GM12878 (cell line): ENCODE measurements around the gene ITPRIP. TPM values are rescaled to one million over a fixed set of nuclear protein-coding genes. Genes with fewer than 3 reads are reported as not detected.

Source experiments
- ATAC-seq: fragments of 200-7000 bp; cut with Tn5 transposase; 3 replicates; pipeline ENCODE4 v1.9.1; 2020; ENCODE audit warnings: mild to moderate bottlenecking, moderate library complexity
- BruUV-seq: library from RNA; stranded (reverse); fragments of 400-500 nt; replicated peaks from 2 replicates; lab custom pipeline; 2021; lab: Mats Ljungman, UMichigan
- CTCF ChIA-PET: fragments of 300-600 bp; sonication (Branson Sonifier 250); formaldehyde crosslinking; extraction: SDS; loops from one replicate; lab custom pipeline; 2021; ENCODE audit warnings: inconsistent platforms; lab: Yijun Ruan, JAX
- POLR2A ChIA-PET: fragments of 350-600 bp; formaldehyde crosslinking; extraction: SDS; loops from one replicate; lab custom pipeline; 2021; ENCODE audit warnings: inconsistent platforms; lab: Charles Lee
- RAD21 ChIA-PET: fragments of 300-600 bp; sonication (Branson Sonifier 250); formaldehyde crosslinking; loops from one replicate; lab custom pipeline; 2023; ENCODE audit warnings: antibody characterized with exemption; ENCODE audit not compliant: unreplicated experiment; lab: Charles Lee
- SMC1A ChIA-PET: fragments of 300-600 bp; sonication (Branson Sonifier 250); formaldehyde crosslinking; loops from one replicate; lab custom pipeline; 2023; ENCODE audit not compliant: unreplicated experiment, uncharacterized antibody; lab: Charles Lee
- DNase-seq: peaks from one replicate; pipeline ENCODE4 v3.0.0-alpha.2; 2011; ENCODE audit warnings: low read depth, low spot score
- FAIRE-seq: peaks from 3 replicates; lab custom pipeline; 2011; peaks lifted over from hg19 to GRCh38; lab: Jason Lieb, UNC
- H2AFZ ChIP-seq: 2 replicates; pipeline ENCODE4 v1.6.0; 2011; ENCODE audit warnings: low read depth, low read length, control low read depth; ENCODE audit not compliant: control insufficient read depth
- H3K27ac ChIP-seq: 2 replicates; pipeline ENCODE4 v1.5.1; 2011; ENCODE audit warnings: control low read depth; ENCODE audit not compliant: control insufficient read depth, insufficient read depth
- H3K27me3 ChIP-seq, 2 experiments: replicated peaks in 1 of 2; 2 replicates each; pipeline versions ENCODE4 v1.6.0 to v1.6.1; 2011; ENCODE audit warnings: low read length in 1 of 2; ENCODE audit not compliant: control insufficient read depth in 2 of 2, insufficient read depth in 2 of 2
- H3K36me3 ChIP-seq, 2 experiments: 2 replicates each; pipeline ENCODE4 v1.5.1; 2011; ENCODE audit warnings: low read length in 1 of 2; ENCODE audit not compliant: control insufficient read depth in 2 of 2, insufficient read depth in 2 of 2
- H3K4me1 ChIP-seq: 2 replicates; pipeline ENCODE4 v1.6.1; 2011; ENCODE audit warnings: mild to moderate bottlenecking, low read length, moderate library complexity, mixed read lengths; ENCODE audit not compliant: control insufficient read depth, insufficient read depth
- H3K4me2 ChIP-seq: 2 replicates; pipeline ENCODE4 v1.6.0; 2011; ENCODE audit warnings: control low read depth; ENCODE audit not compliant: control insufficient read depth, insufficient read depth
- H3K4me3 ChIP-seq: fragments of 200-600 bp; sonication (generic); 2 replicates; pipeline ENCODE4 v1.5.1; 2016
- H3K79me2 ChIP-seq: 2 replicates; pipeline ENCODE4 v1.6.0; 2011; ENCODE audit warnings: low read length; ENCODE audit not compliant: control insufficient read depth, insufficient read depth
- H3K9ac ChIP-seq: 2 replicates; pipeline ENCODE4 v1.8.0; 2011; ENCODE audit warnings: low read length, control low read depth, mixed read lengths; ENCODE audit not compliant: control insufficient read depth, insufficient read depth
- H3K9me3 ChIP-seq: replicated peaks from 3 replicates; pipeline ENCODE4 v1.5.1; 2011; ENCODE audit warnings: mild to moderate bottlenecking, low read length; ENCODE audit not compliant: control insufficient read depth, insufficient read depth
- H4K20me1 ChIP-seq: 2 replicates; pipeline ENCODE4 v1.6.0; 2011; ENCODE audit not compliant: control insufficient read depth, insufficient read depth
- E2F4 ChIP-seq: IDR thresholded peaks from 2 replicates; pipeline ENCODE4 v1.6.1; 2012; ENCODE audit warnings: low read depth, low read length, improper control_type of control experiment
- EGR1 ChIP-seq, 2 experiments: IDR thresholded peaks; 1 replicate in 1 of 2; 2 replicates in 1 of 2; pipeline ENCODE4 v1.6.1; 2011 to 2012; ENCODE audit warnings: low read depth in 2 of 2, low read length in 2 of 2, borderline replicate concordance in 1 of 2, mild to moderate bottlenecking in 1 of 2, moderate library complexity in 1 of 2
- FOXK2 ChIP-seq: fragments of 450-650 bp; IDR thresholded peaks from 2 replicates; pipeline ENCODE4 v1.6.1; 2017; ENCODE audit warnings: mild to moderate bottlenecking, moderate library complexity
- HCFC1 ChIP-seq: fragments of 150-350 bp; IDR thresholded peaks from 2 replicates; pipeline ENCODE4 v1.6.1; 2014; ENCODE audit warnings: low read length
- LARP7 ChIP-seq: fragments of 450-650 bp; IDR thresholded peaks from 2 replicates; pipeline ENCODE4 v1.6.1; 2017; ENCODE audit warnings: mild to moderate bottlenecking
- PML ChIP-seq: IDR thresholded peaks from 2 replicates; pipeline ENCODE4 v1.6.1; 2012; ENCODE audit warnings: low read length, inconsistent platforms
- POLR2AphosphoS2 ChIP-seq: IDR thresholded peaks from 2 replicates; pipeline ENCODE4 v1.6.1; 2011; ENCODE audit warnings: low read depth, mild to moderate bottlenecking, low read length, improper control_type of control experiment, moderate library complexity
- SIN3A ChIP-seq: IDR thresholded peaks from 2 replicates; pipeline ENCODE4 v1.6.1; 2012; ENCODE audit warnings: low read depth, low read length, improper control_type of control experiment
- SP1 ChIP-seq: IDR thresholded peaks from one replicate; pipeline ENCODE4 v1.6.1; 2011; ENCODE audit warnings: low read depth, low read length
- ZNF384 ChIP-seq: IDR thresholded peaks from 2 replicates; pipeline ENCODE4 v1.6.1; 2012; ENCODE audit warnings: low read depth, mild to moderate bottlenecking, low read length, improper control_type of control experiment, borderline replicate concordance
- ZSCAN29 ChIP-seq: fragments of 450-650 bp; IDR thresholded peaks from 2 replicates; pipeline ENCODE4 v1.6.1; 2017; ENCODE audit warnings: mild to moderate bottlenecking, moderate library complexity
- WGBS: methylation state at CpG from one replicate; pipeline ENCODE4 v1.1.6; 2016; ENCODE audit warnings: low lambda C conversion rate; ENCODE audit not compliant: insufficient replicate concordance, insufficient coverage; ENCODE audit errors: missing lambda C conversion rate; 5-methylcytosine and 5-hydroxymethylcytosine counted together
- in situ Hi-C: fragments of 300-500 bp; cut with MboI; formaldehyde crosslinking; loops from 9 replicates; pipeline ENCODE4 v1.14.3; 2018; ENCODE audit warnings: mixed read lengths
- intact Hi-C: fragments of 100-400 bp; cut with micrococcal nuclease; formaldehyde crosslinking; loops from one replicate; pipeline ENCODE4 v1.14.2; 2022; ENCODE audit not compliant: unreplicated experiment
- polyA plus RNA-seq, 11 experiments: library from polyadenylated mRNA; depleted of rRNA in 4 of 11; unstranded in 6 of 11; stranded (reverse) in 5 of 11; fragments of >200 nt; fragmentation: Nextera tagmentation in 4 of 11; fragmentation: Illumina TruSeq in 1 of 11; extraction: Ambion mirVana in 4 of 11; extraction: Trizol in 1 of 11; gene quantifications; 1 replicate in 1 of 11; 2 replicates in 10 of 11; pipeline versions ENCODE4 v1.2.1 to v1.2.3, GENCODE V29; 2011 to 2016; ENCODE audit warnings: inconsistent platforms in 2 of 11, missing spikeins in 2 of 11, low read depth in 1 of 11
- total RNA-seq, 4 experiments: library from RNA; depleted of rRNA in 3 of 4; stranded (reverse); fragments of >200 nt in 3 of 4; fragmentation: Illumina TruSeq in 1 of 4; extraction: Trizol in 1 of 4; gene quantifications; 2 replicates each; pipeline versions ENCODE4 v1.2.1 to v1.2.3, GENCODE V29; 2013 to 2021
- TF ChIP-seq, protein P1 (sequence below): IDR thresholded peaks from 2 replicates; pipeline ENCODE4 v1.6.1; 2012; ENCODE audit warnings: mild to moderate bottlenecking, low read depth, low read length

ITPRIP gene
- total and polyA plus RNA-seq, 10 of the 15 experiments (the other 5 are each of a cell fraction or from before 2014, with no cell fraction given), result 0.82 to 10.4 (median 5.9) TPM

DNA sequence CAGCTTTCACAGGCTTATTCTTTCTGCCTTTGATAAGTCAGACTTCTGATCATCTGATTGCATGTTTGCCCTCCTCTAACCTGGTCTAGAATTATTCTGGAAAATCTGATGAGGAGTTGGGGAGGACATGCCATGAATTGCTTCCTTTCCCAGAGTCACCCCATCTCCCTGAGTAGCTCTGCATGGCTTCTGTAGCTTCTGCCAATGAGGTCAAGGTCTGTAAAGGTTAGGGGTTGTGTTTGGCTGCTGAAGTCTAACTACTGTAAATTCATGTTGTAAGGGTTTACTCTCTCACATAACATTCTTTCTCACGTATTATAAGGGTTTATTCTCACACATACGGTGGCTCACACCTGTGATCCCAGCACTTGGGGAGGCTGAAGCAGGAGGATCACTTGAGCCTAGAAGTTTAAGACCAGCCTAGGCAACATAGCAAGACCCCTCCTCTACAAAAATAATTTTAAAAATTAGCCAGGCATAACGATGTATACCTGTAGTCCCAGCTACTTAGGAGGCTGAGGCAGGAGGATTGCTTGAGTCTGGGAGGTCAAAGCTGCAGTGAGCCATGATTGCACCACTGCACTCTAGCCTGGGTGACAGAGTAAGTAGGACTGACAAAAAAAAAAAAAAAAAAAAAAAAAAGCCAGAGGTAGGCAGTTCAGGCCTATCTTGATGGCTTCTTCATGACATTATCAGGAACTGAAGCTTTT, 58.6 kb downstream of the ITPRIP start:
- in situ Hi-C loops (no loop called here), intact Hi-C loops (no loop called here)
- no peak for TF ChIP-seq SP1
- TF ChIP-seq EGR1 (IDR thresholded peaks at IDR 0.05; ENCODE audit: borderline replicate concordance in 1 of 2, low read depth in 2 of 2, low read length in 2 of 2), result no peak
- TF ChIP-seq ZSCAN29, result no peak
- TF ChIP-seq LARP7, result no peak
- TF ChIP-seq E2F4, result no peak
- no peak for TF ChIP-seq PML
- TF ChIP-seq, protein P1, sequence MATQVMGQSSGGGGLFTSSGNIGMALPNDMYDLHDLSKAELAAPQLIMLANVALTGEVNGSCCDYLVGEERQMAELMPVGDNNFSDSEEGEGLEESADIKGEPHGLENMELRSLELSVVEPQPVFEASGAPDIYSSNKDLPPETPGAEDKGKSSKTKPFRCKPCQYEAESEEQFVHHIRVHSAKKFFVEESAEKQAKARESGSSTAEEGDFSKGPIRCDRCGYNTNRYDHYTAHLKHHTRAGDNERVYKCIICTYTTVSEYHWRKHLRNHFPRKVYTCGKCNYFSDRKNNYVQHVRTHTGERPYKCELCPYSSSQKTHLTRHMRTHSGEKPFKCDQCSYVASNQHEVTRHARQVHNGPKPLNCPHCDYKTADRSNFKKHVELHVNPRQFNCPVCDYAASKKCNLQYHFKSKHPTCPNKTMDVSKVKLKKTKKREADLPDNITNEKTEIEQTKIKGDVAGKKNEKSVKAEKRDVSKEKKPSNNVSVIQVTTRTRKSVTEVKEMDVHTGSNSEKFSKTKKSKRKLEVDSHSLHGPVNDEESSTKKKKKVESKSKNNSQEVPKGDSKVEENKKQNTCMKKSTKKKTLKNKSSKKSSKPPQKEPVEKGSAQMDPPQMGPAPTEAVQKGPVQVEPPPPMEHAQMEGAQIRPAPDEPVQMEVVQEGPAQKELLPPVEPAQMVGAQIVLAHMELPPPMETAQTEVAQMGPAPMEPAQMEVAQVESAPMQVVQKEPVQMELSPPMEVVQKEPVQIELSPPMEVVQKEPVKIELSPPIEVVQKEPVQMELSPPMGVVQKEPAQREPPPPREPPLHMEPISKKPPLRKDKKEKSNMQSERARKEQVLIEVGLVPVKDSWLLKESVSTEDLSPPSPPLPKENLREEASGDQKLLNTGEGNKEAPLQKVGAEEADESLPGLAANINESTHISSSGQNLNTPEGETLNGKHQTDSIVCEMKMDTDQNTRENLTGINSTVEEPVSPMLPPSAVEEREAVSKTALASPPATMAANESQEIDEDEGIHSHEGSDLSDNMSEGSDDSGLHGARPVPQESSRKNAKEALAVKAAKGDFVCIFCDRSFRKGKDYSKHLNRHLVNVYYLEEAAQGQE, result no peak
- TF ChIP-seq HCFC1, result no peak
- no peak for TF ChIP-seq POLR2AphosphoS2
- no peak for TF ChIP-seq ZNF384
- TF ChIP-seq SIN3A, result no peak
- TF ChIP-seq FOXK2, result no peak
- ChIA-PET CTCF (interaction anchor here (0.7 to 9.3 kb wide), 5 partner anchors 11 to 72 kb away, joined by 3 to 120 read pairs (median 11); no protein-coding TSS in a partner anchor), SMC1A (interaction anchor here (1.0 to 2.1 kb wide), 4 partner anchors 10 to 72 kb away, joined by 4 to 9 read pairs (median 4); no protein-coding TSS in a partner anchor), RAD21 (no interaction called here), POLR2A (no interaction called here)
- Histone ChIP-seq H3K4me3 (no peak overlapping the region), H3K27me3 (peaks cover 2 to 3% of the 10 kb centered on the region in 2 experiments; a peak in 3 of 4 replicates), H3K36me3 (no peaks in the 10 kb centered on the region), H3K79me2 (no peaks in the 10 kb centered on the region), H3K27ac (no peak overlapping the region), H4K20me1 (no peaks in the 10 kb centered on the region), H3K4me2 (no peak overlapping the region), H3K4me1 (no peaks in the 10 kb centered on the region), H3K9ac (no peak overlapping the region), H3K9me3 (no peaks in the 10 kb centered on the region), H2AFZ (no peak overlapping the region)
- no peak for ATAC-seq
- DNase-seq, result no peak
- no peak for FAIRE-seq
- 65% methylated on average over 3 of the region's 3 CpGs for WGBS
- no TSS peak for BruUV-seq
